Measurements from ENCODE around the gene MSX2. TPM values are rescaled to one million over a fixed set of nuclear protein-coding genes. Genes with fewer than 3 reads are reported as not detected.

MSX2 gene
- polyA plus RNA-seq, 1 of the 3 experiments (the other 2 are of a cell fraction) = 5.8 TPM

DNA sequence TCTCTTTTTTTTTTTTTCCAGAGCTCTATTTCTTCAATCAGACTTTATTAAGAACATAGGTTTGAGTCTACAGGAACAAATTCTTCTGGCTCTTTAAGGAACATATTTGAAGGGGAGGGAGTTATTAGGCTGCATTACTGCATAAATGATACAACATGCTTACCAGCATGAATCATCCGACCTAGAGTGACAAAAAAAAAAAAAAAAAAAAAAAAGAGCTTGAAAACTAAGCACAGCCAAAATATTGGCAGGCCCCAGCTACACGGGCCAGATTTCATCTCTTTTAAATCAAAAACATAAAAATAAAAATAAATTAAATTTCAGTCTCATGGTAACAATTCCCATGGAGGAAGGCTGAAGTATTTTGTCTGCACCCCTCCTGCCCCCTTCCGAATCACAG lies 26.3 kb downstream of the MSX2 start:
- H3K9me3 ChIP-seq = no peaks in the 10 kb centered on the region
- peak overlapping the region; percentile 88 for H3K4me2 ChIP-seq
- H3K79me2 ChIP-seq (ENCODE audit: insufficient read depth) = no peaks in the 10 kb centered on the region
- no peaks in the 10 kb centered on the region for H3K9me2 ChIP-seq
- peaks cover 3% of the 10 kb centered on the region for H3F3A ChIP-seq (replicated peaks; ENCODE audit: insufficient read depth)
- H3K27ac ChIP-seq (ENCODE audit: low read depth in 2 of 2, low read length in 1 of 2) = no peak overlapping the region; a peak in 1 of 4 replicates
- ChIA-PET POLR2A (interaction anchor here (0.6 to 1.6 kb wide), 4 partner anchors 43 to 622 kb away, joined by 3 to 4 read pairs (median 4); no protein-coding TSS in a partner anchor), CTCF (interaction anchor here (0.6 to 6.8 kb wide), 7 partner anchors 10 to 439 kb away, joined by 3 to 35 read pairs (median 4); no protein-coding TSS in a partner anchor)
- H2AFZ ChIP-seq (ENCODE audit: low read depth) = peak overlapping the region; percentile 93; the same call in 1 of the 2 replicates
- H3K9ac ChIP-seq = peak overlapping the region; percentile 28; the same call in 1 of the 2 replicates
- H3K36me3 ChIP-seq (replicated peaks in 1 of 2; ENCODE audit: control insufficient read depth in 1 of 2, insufficient read depth in 2 of 2, low read length in 1 of 2) = no peaks in the 10 kb centered on the region
- peaks cover 5% of the 10 kb centered on the region; the same call in 1 of the 2 replicates for H3K27me3 ChIP-seq (ENCODE audit: insufficient read depth)
- TF ChIP-seq RCOR1 (IDR thresholded peaks at IDR 0.05; ENCODE audit: low read length) (no peak), FOSL2 (IDR thresholded peaks at IDR 0.05; ENCODE audit: borderline replicate concordance, low read depth) (no peak), JUND (IDR thresholded peaks at IDR 0.05) (no peak)
- peak overlapping the region; percentile 53 to 71 for H3K4me3 ChIP-seq (ENCODE audit: low read depth in 2 of 2, low read length in 1 of 2)
- DNase-seq = no peak
- H3K4me1 ChIP-seq (ENCODE audit: control insufficient read depth in 1 of 2, insufficient read depth in 2 of 2, low read depth in 1 of 2, low read length in 1 of 2) = no peaks in the 10 kb centered on the region; a peak in 1 of 4 replicates
- WGBS (ENCODE audit: low lambda C conversion rate) = 1% methylated on average over 3 of the region's 3 CpGs
- H4K20me1 ChIP-seq (ENCODE audit: insufficient read depth) = no peaks in the 10 kb centered on the region

- H3K27me3 ChIP-seq (ENCODE audit: insufficient read depth) = peaks cover 5% of the 10 kb centered on the region; the same call in 1 of the 2 replicates
- H3F3A ChIP-seq (replicated peaks; ENCODE audit: insufficient read depth) = peaks cover 3% of the 10 kb centered on the region
- 20% methylated on average over 11 of the region's 89 CpGs for WGBS (ENCODE audit: low lambda C conversion rate)
- peak overlapping the region; percentile 53 to 71 for H3K4me3 ChIP-seq (ENCODE audit: low read depth in 2 of 2, low read length in 1 of 2)
- no peaks in the 10 kb centered on the region for H3K9me3 ChIP-seq
- TF ChIP-seq ELF1 (IDR thresholded peaks at IDR 0.05) (no peak), NRF1 (IDR thresholded peaks at IDR 0.05; ENCODE audit: low read depth, low read length) (no peak), JUND (IDR thresholded peaks at IDR 0.05) (no peak), GATA2 (CRISPR knock-in tag; IDR thresholded peaks at IDR 0.05) (no peak), RCOR1 (IDR thresholded peaks at IDR 0.05; ENCODE audit: low read length) (no peak), PBX3 (IDR thresholded peaks at IDR 0.05) (no peak), RFX5 (IDR thresholded peaks at IDR 0.05; ENCODE audit: low read length) (no peak), ZBTB33 (IDR thresholded peaks at IDR 0.05; ENCODE audit: borderline replicate concordance, low read depth) (no peak), RAD21 (IDR thresholded peaks at IDR 0.05; ENCODE audit: low read length) (no peak), FOXM1 (IDR thresholded peaks at IDR 0.05; ENCODE audit: low read depth) (no peak), NFIC (IDR thresholded peaks at IDR 0.05; ENCODE audit: borderline replicate concordance) (no peak), MEF2A (IDR thresholded peaks at IDR 0.05; ENCODE audit: borderline replicate concordance, low read depth) (no peak), EP300 (IDR thresholded peaks at IDR 0.05; ENCODE audit: borderline replicate concordance in 1 of 2, low read depth in 1 of 2, low read length in 1 of 2) (no peak), TEAD4 (IDR thresholded peaks at IDR 0.05; ENCODE audit: borderline replicate concordance, insufficient read depth) (no peak)
- TF ChIP-seq, protein P1, sequence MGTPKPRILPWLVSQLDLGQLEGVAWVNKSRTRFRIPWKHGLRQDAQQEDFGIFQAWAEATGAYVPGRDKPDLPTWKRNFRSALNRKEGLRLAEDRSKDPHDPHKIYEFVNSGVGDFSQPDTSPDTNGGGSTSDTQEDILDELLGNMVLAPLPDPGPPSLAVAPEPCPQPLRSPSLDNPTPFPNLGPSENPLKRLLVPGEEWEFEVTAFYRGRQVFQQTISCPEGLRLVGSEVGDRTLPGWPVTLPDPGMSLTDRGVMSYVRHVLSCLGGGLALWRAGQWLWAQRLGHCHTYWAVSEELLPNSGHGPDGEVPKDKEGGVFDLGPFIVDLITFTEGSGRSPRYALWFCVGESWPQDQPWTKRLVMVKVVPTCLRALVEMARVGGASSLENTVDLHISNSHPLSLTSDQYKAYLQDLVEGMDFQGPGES (IDR thresholded peaks at IDR 0.05; ENCODE audit: low read depth, low read length) = no peak
- TF ChIP-seq, protein P2, sequence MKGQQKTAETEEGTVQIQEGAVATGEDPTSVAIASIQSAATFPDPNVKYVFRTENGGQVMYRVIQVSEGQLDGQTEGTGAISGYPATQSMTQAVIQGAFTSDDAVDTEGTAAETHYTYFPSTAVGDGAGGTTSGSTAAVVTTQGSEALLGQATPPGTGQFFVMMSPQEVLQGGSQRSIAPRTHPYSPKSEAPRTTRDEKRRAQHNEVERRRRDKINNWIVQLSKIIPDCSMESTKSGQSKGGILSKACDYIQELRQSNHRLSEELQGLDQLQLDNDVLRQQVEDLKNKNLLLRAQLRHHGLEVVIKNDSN (IDR thresholded peaks at IDR 0.05; ENCODE audit: borderline replicate concordance, low read depth) = no peak
- TF ChIP-seq, protein P3, sequence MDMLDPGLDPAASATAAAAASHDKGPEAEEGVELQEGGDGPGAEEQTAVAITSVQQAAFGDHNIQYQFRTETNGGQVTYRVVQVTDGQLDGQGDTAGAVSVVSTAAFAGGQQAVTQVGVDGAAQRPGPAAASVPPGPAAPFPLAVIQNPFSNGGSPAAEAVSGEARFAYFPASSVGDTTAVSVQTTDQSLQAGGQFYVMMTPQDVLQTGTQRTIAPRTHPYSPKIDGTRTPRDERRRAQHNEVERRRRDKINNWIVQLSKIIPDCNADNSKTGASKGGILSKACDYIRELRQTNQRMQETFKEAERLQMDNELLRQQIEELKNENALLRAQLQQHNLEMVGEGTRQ (IDR thresholded peaks at IDR 0.05; ENCODE audit: borderline replicate concordance, low read depth, low read length) = no peak
- H3K9me2 ChIP-seq = no peaks in the 10 kb centered on the region
- CTCF ChIA-PET = interaction anchor here (0.6 to 6.8 kb wide), 10 partner anchors 10 to 439 kb away, joined by 3 to 35 read pairs (median 4); no protein-coding TSS in a partner anchor
- no peaks in the 10 kb centered on the region; a peak in 1 of 4 replicates for H3K4me1 ChIP-seq (ENCODE audit: control insufficient read depth in 1 of 2, insufficient read depth in 2 of 2, low read depth in 1 of 2, low read length in 1 of 2)
- H3K79me2 ChIP-seq (ENCODE audit: insufficient read depth) = no peaks in the 10 kb centered on the region
- peak overlapping the region; percentile 28; the same call in 1 of the 2 replicates for H3K9ac ChIP-seq
- no peaks in the 10 kb centered on the region for H3K36me3 ChIP-seq (replicated peaks in 1 of 2; ENCODE audit: control insufficient read depth in 1 of 2, insufficient read depth in 2 of 2, low read length in 1 of 2)
- POLR2A ChIA-PET = interaction anchor here (0.6 to 1.6 kb wide), 3 partner anchors 42 to 623 kb away, joined by 3 to 4 read pairs (median 4); no protein-coding TSS in a partner anchor
- peak overlapping the region; percentile 88 for H3K4me2 ChIP-seq
- H4K20me1 ChIP-seq (ENCODE audit: insufficient read depth) = no peaks in the 10 kb centered on the region
- peak; percentile 87 for DNase-seq
- H3K27ac ChIP-seq (ENCODE audit: low read depth in 2 of 2, low read length in 1 of 2) = peak overlapping the region in 1 of 2 experiments; percentile 64; a peak in 2 of 4 replicates
- H2AFZ ChIP-seq (ENCODE audit: low read depth) = peak overlapping the region; percentile 93; the same call in 1 of the 2 replicates
These were observed 27.0 kb downstream of the MSX2 start for GRCh38 chr5:174751154-174752000.

Data from SK-N-SH (cell line).